HepG2 (cell line): ENCODE data around the gene RAMP3. TPM values are rescaled to one million over a fixed set of nuclear protein-coding genes. Genes with fewer than 3 reads are reported as not detected.

Source experiments
- ATAC-seq: fragments of 200-7000 bp; cut with Tn5 transposase; 3 replicates; pipeline ENCODE4 v1.9.1; 2020; ENCODE audit warnings: mild to moderate bottlenecking, moderate library complexity
- BruUV-seq: library from RNA; stranded (reverse); fragments of 400-500 nt; replicated peaks from 2 replicates; lab custom pipeline; 2021; lab: Mats Ljungman, UMichigan
- CTCF ChIA-PET: fragments of 300-600 bp; formaldehyde crosslinking; extraction: SDS; loops from one replicate; lab custom pipeline; 2021; ENCODE audit warnings: low total read pairs, inconsistent platforms, low intra/inter-chr PET ratio; lab: Yijun Ruan, JAX
- POLR2A ChIA-PET: fragments of 350-600 bp; sonication (Branson Sonifier 250); formaldehyde crosslinking; loops from one replicate; lab custom pipeline; 2020; ENCODE audit warnings: antibody characterized with exemption, inconsistent platforms; lab: Yijun Ruan, JAX
- DNase-seq: peaks from one replicate; pipeline ENCODE4 v3.0.0-alpha.2; 2015; ENCODE audit warnings: low spot score
- FAIRE-seq: peaks from 3 replicates; lab custom pipeline; 2011; peaks lifted over from hg19 to GRCh38; lab: Jason Lieb, UNC
- H2AFZ ChIP-seq: one replicate; pipeline ENCODE4 v1.6.1; 2011; ENCODE audit warnings: low read length, inconsistent platforms
- H3K27ac ChIP-seq: fragments of 300-600 bp; 3 replicates; pipeline ENCODE4 v1.8.0; 2011; ENCODE audit warnings: mixed run types, mild to moderate bottlenecking, mixed read lengths, low read length, inconsistent platforms; ENCODE audit not compliant: insufficient read depth; ENCODE audit errors: extremely low read length
- H3K27me3 ChIP-seq, 2 experiments: fragments of 200-600 bp in 1 of 2; 2 replicates in 1 of 2; 3 replicates in 1 of 2; pipeline versions ENCODE4 v1.6.0 to v1.8.0; 2011; ENCODE audit warnings: low read length in 2 of 2, mild to moderate bottlenecking in 2 of 2, moderate library complexity in 2 of 2, inconsistent platforms in 1 of 2; ENCODE audit not compliant: insufficient read depth in 2 of 2, control insufficient read depth in 1 of 2
- H3K36me3 ChIP-seq, 2 experiments: fragments of 200-600 bp in 1 of 2; replicated peaks in 1 of 2; 2 replicates in 1 of 2; 3 replicates in 1 of 2; pipeline versions ENCODE4 v1.5.1 to v1.8.0; 2011; ENCODE audit warnings: low read length in 2 of 2, inconsistent platforms in 1 of 2; ENCODE audit not compliant: insufficient read depth in 2 of 2, control insufficient read depth in 1 of 2
- H3K4me1 ChIP-seq: 2 replicates; pipeline ENCODE4 v1.5.1; 2012; ENCODE audit warnings: low read length, inconsistent platforms; ENCODE audit not compliant: insufficient read depth
- H3K4me2 ChIP-seq: 2 replicates; pipeline ENCODE4 v1.6.0; 2011; ENCODE audit warnings: low read depth, low read length, inconsistent platforms
- H3K4me3 ChIP-seq, 3 experiments: fragments of 200-600 bp in 1 of 3; sonication (generic), shearing (Covaris generic) in 1 of 3; replicated peaks in 1 of 3; 2 replicates each; pipeline ENCODE4 v1.5.1; 2011 to 2016; ENCODE audit warnings: low read length in 3 of 3, inconsistent platforms in 2 of 3, low read depth in 2 of 3, mild to moderate bottlenecking in 2 of 3, control low read depth in 1 of 3, mixed read lengths in 1 of 3; ENCODE audit not compliant: insufficient read depth in 1 of 3
- H3K79me2 ChIP-seq: one replicate; pipeline ENCODE4 v1.6.1; 2011; ENCODE audit warnings: low read length, inconsistent platforms; ENCODE audit not compliant: insufficient read depth
- H3K9ac ChIP-seq: 2 replicates; pipeline ENCODE4 v1.6.0; 2011; ENCODE audit warnings: mild to moderate bottlenecking, low read depth, low read length, inconsistent platforms; ENCODE audit not compliant: insufficient read depth
- H3K9me3 ChIP-seq: 2 replicates; pipeline ENCODE4 v1.5.1; 2012; ENCODE audit warnings: mild to moderate bottlenecking, low read length
- H4K20me1 ChIP-seq: 2 replicates; pipeline ENCODE4 v1.6.0; 2011; ENCODE audit warnings: inconsistent platforms, mild to moderate bottlenecking, low read length, moderate library complexity; ENCODE audit not compliant: insufficient read depth
- MNT ChIP-seq: fragments of 450-650 bp; IDR thresholded peaks from 2 replicates; pipeline ENCODE4 v1.6.1; 2016
- SMARCE1 ChIP-seq: fragments of 450-650 bp; IDR thresholded peaks from 2 replicates; pipeline ENCODE4 v1.6.1; 2017; ENCODE audit warnings: borderline replicate concordance
- ZFAT ChIP-seq: sonication (generic); formaldehyde crosslinking; conservative IDR thresholded peaks from 2 replicates; pipeline ENCODE4 v1.8.1; 2023; ENCODE audit warnings: missing genetic modification reagents, inconsistent platforms
- ZNF468 ChIP-seq: sonication (generic); formaldehyde crosslinking; IDR thresholded peaks from 2 replicates; pipeline ENCODE4 v1.8.0; 2022; ENCODE audit warnings: mild to moderate bottlenecking, moderate library complexity, missing genetic modification reagents
- ZNF552 ChIP-seq: sonication (generic); formaldehyde crosslinking; IDR thresholded peaks from 2 replicates; pipeline ENCODE4 v1.9.0; 2022; ENCODE audit warnings: missing genetic modification reagents, mild to moderate bottlenecking, borderline replicate concordance
- WGBS: methylation state at CpG from one replicate; pipeline ENCODE4 v1.1.6; 2017; ENCODE audit warnings: low lambda C conversion rate; 5-methylcytosine and 5-hydroxymethylcytosine counted together
- in situ Hi-C: cut with HindIII; loops from 2 replicates; pipeline ENCODE4 v1.10.0; 2017; ENCODE audit warnings: low pct_unique_long_range_greater_than_20kb; ENCODE audit not compliant: extremely low pct_ligation_motif_present
- intact Hi-C: fragments of 100-400 bp; cut with micrococcal nuclease; formaldehyde crosslinking; loops from one replicate; pipeline ENCODE4 v1.10.0; 2022; ENCODE audit not compliant: unreplicated experiment
- polyA plus RNA-seq, 8 experiments: library from polyadenylated mRNA; depleted of rRNA in 3 of 8; stranded (reverse) in 7 of 8; unstranded in 1 of 8; fragments of >200 nt; fragmentation: Illumina TruSeq in 4 of 8; extraction: Trizol in 4 of 8; gene quantifications; 2 replicates each; pipeline versions ENCODE4 v1.2.1 to v1.2.3, GENCODE V29; 2011 to 2016; ENCODE audit warnings: low read depth in 4 of 8, missing spikeins in 1 of 8, mixed read lengths in 1 of 8; ENCODE audit not compliant: insufficient read depth in 1 of 8
- total RNA-seq, 5 experiments: library from RNA; depleted of rRNA; stranded (reverse); fragments of >200 nt; fragmentation: Illumina TruSeq; extraction: Trizol; gene quantifications; 2 replicates each; pipeline ENCODE4 v1.2.3, GENCODE V29; 2016; ENCODE audit warnings: low read depth in 1 of 5
- TF ChIP-seq, protein P1 (sequence below): sonication (generic); formaldehyde crosslinking; IDR thresholded peaks from 2 replicates; pipeline ENCODE4 v1.4.0; 2020; ENCODE audit warnings: missing genetic modification reagents
- TF ChIP-seq, protein P2 (sequence below): IDR thresholded peaks from 2 replicates; pipeline ENCODE4 v1.6.1; 2016; ENCODE audit warnings: missing compliant biosample characterization, missing genetic modification reagents, borderline replicate concordance
- TF ChIP-seq, protein P3 (sequence below): sonication (generic); formaldehyde crosslinking; IDR thresholded peaks from 2 replicates; pipeline ENCODE4 v1.4.0; 2020; ENCODE audit warnings: low read depth, mild to moderate bottlenecking, missing genetic modification reagents

RAMP3 gene
- total and polyA plus RNA-seq, 2 of the 13 experiments (the other 11 are each of a cell fraction or from before 2014, with no cell fraction given), result not detected

- H3K4me1 ChIP-seq, result no peaks in the 10 kb centered on the region
- no peak overlapping the region for H2AFZ ChIP-seq
- in situ Hi-C loops, result no loop called here
- ChIA-PET CTCF (no interaction called here), POLR2A (no interaction called here)
- FAIRE-seq (no peak), DNase-seq (no peak), ATAC-seq (no peak; the same call in 2 of the 3 replicates)
- H3K9me3 ChIP-seq, result no peaks in the 10 kb centered on the region
- TF ChIP-seq, protein P1, sequence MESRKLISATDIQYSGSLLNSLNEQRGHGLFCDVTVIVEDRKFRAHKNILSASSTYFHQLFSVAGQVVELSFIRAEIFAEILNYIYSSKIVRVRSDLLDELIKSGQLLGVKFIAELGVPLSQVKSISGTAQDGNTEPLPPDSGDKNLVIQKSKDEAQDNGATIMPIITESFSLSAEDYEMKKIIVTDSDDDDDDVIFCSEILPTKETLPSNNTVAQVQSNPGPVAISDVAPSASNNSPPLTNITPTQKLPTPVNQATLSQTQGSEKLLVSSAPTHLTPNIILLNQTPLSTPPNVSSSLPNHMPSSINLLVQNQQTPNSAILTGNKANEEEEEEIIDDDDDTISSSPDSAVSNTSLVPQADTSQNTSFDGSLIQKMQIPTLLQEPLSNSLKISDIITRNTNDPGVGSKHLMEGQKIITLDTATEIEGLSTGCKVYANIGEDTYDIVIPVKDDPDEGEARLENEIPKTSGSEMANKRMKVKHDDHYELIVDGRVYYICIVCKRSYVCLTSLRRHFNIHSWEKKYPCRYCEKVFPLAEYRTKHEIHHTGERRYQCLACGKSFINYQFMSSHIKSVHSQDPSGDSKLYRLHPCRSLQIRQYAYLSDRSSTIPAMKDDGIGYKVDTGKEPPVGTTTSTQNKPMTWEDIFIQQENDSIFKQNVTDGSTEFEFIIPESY (CRISPR knock-in tag), result no peak
- TF ChIP-seq MNT, result peak; percentile 89
- intact Hi-C loops, result no loop called here
- no peak overlapping the region for H3K27ac ChIP-seq
- no peaks in the 10 kb centered on the region for H3K79me2 ChIP-seq
- BruUV-seq, result no TSS peak
- H3K4me2 ChIP-seq, result no peak overlapping the region
- H3K4me3 ChIP-seq, result no peak overlapping the region
- H3K36me3 ChIP-seq, result no peaks in the 10 kb centered on the region
- no peak overlapping the region for H3K9ac ChIP-seq
- H4K20me1 ChIP-seq, result no peaks in the 10 kb centered on the region
- WGBS, result 14% methylated on average over 9 of the region's 9 CpGs
- H3K27me3 ChIP-seq, result peaks cover 2 to 33% of the 10 kb centered on the region in 2 experiments; a peak in 3 of 5 replicates
Observed at GRCh38 chr7:45225311-45225947, 67.8 kb downstream of the RAMP3 start.

- no peaks in the 10 kb centered on the region for H3K36me3 ChIP-seq
- DNase-seq, result no peak
- no peak overlapping the region for H3K9ac ChIP-seq
- no TSS peak for BruUV-seq
- ChIA-PET CTCF (no interaction called here), POLR2A (no interaction called here)
- H3K27ac ChIP-seq, result no peak overlapping the region
- H3K4me3 ChIP-seq, result no peak overlapping the region
- no peak for ATAC-seq
- peaks cover 2 to 33% of the 10 kb centered on the region in 2 experiments; a peak in 3 of 5 replicates for H3K27me3 ChIP-seq
- no peak overlapping the region for H3K4me2 ChIP-seq
- WGBS, result no CpG with 5 or more reads among the region's 2 CpGs
- FAIRE-seq, result no peak
- H2AFZ ChIP-seq, result no peak overlapping the region
- in situ Hi-C loops, result no loop called here
- H3K9me3 ChIP-seq, result no peaks in the 10 kb centered on the region
- H3K79me2 ChIP-seq, result no peaks in the 10 kb centered on the region
- intact Hi-C loops, result no loop called here
- no peaks in the 10 kb centered on the region for H3K4me1 ChIP-seq
- H4K20me1 ChIP-seq, result no peaks in the 10 kb centered on the region
- TF ChIP-seq, protein P2, sequence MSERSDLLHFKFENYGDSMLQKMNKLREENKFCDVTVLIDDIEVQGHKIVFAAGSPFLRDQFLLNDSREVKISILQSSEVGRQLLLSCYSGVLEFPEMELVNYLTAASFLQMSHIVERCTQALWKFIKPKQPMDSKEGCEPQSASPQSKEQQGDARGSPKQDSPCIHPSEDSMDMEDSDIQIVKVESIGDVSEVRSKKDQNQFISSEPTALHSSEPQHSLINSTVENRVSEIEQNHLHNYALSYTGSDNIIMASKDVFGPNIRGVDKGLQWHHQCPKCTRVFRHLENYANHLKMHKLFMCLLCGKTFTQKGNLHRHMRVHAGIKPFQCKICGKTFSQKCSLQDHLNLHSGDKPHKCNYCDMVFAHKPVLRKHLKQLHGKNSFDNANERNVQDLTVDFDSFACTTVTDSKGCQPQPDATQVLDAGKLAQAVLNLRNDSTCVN, result no peak
- no peak for TF ChIP-seq ZNF552 (CRISPR knock-in tag)
- TF ChIP-seq, protein P3, sequence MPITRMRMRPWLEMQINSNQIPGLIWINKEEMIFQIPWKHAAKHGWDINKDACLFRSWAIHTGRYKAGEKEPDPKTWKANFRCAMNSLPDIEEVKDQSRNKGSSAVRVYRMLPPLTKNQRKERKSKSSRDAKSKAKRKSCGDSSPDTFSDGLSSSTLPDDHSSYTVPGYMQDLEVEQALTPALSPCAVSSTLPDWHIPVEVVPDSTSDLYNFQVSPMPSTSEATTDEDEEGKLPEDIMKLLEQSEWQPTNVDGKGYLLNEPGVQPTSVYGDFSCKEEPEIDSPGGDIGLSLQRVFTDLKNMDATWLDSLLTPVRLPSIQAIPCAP, result no peak
- no peak for TF ChIP-seq ZFAT (CRISPR knock-in tag)
- TF ChIP-seq ZNF468 (CRISPR knock-in tag), result no peak
- no peak for TF ChIP-seq SMARCE1
Observed at GRCh38 chr7:45225948-45226335, 68.4 kb downstream of the RAMP3 start.
